ENCODE results near the gene RGS7BP. TPM values are rescaled to one million over a fixed set of nuclear protein-coding genes. Genes with fewer than 3 reads are reported as not detected.

Gene RGS7BP
- total RNA-seq, 4 donors from 2014 or later: 0.06 to 1.7 (median 0.15) TPM

- Histone ChIP-seq H3K4me3 (no peak overlapping the region), H3K36me3 (no peaks in the 10 kb centered on the region), H3K4me1 (no peaks in the 10 kb centered on the region), H3K9me3 (no peaks in the 10 kb centered on the region), H3K27me3 (no peaks in the 10 kb centered on the region), H3K27ac (no peak overlapping the region)
- WGBS, 2 donors: 60 to 80% methylated on average over 1 of the region's 2 CpGs
- TF ChIP-seq, protein P1, sequence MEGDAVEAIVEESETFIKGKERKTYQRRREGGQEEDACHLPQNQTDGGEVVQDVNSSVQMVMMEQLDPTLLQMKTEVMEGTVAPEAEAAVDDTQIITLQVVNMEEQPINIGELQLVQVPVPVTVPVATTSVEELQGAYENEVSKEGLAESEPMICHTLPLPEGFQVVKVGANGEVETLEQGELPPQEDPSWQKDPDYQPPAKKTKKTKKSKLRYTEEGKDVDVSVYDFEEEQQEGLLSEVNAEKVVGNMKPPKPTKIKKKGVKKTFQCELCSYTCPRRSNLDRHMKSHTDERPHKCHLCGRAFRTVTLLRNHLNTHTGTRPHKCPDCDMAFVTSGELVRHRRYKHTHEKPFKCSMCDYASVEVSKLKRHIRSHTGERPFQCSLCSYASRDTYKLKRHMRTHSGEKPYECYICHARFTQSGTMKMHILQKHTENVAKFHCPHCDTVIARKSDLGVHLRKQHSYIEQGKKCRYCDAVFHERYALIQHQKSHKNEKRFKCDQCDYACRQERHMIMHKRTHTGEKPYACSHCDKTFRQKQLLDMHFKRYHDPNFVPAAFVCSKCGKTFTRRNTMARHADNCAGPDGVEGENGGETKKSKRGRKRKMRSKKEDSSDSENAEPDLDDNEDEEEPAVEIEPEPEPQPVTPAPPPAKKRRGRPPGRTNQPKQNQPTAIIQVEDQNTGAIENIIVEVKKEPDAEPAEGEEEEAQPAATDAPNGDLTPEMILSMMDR (IDR thresholded peaks at IDR 0.05): no peak
- TF ChIP-seq POLR2A (IDR thresholded peaks at IDR 0.05): no peak
- no peak for DNase-seq
- intact Hi-C loops (cut with DNase I): no loop called here
Measured at GRCh38 chr5:64649512-64649911, 143.7 kb downstream of the RGS7BP start.

- Histone ChIP-seq H3K36me3 (no peaks in the 10 kb centered on the region), H3K4me3 (no peak overlapping the region), H3K9me3 (no peaks in the 10 kb centered on the region), H3K27me3 (no peaks in the 10 kb centered on the region), H3K4me1 (no peaks in the 10 kb centered on the region), H3K27ac (no peak overlapping the region)
- 82 to 86% methylated on average over 3 of the region's 3 CpGs for WGBS, 2 donors
- intact Hi-C loops (cut with DNase I): no loop called here
- DNase-seq: no peak
- TF ChIP-seq, protein P1 (IDR thresholded peaks at IDR 0.05): no peak
- TF ChIP-seq POLR2A (IDR thresholded peaks at IDR 0.05): no peak
Measured at GRCh38 chr5:64653766-64654560, 148.1 kb downstream of the RGS7BP start.

DNA sequence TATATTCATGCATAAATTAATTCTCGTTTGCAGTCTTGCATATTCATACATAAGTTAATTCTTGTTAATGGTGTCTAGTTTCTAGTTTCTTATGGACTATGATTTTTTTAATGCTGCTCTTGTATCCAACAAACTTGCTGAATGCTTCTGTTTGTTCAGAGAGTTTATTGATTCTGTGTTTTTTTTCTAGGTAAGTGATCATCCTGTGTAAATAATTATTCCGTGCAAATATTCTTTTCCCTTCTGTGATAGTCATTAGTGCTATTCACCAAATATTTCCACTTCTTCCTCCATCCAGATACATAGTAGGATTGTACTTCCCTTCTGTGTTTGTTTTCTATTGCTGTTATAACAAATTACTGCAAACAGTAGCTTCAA is 148.7 kb downstream of the RGS7BP start:
- Histone ChIP-seq H3K27ac (no peak overlapping the region), H3K4me1 (no peaks in the 10 kb centered on the region), H3K9me3 (no peaks in the 10 kb centered on the region), H3K4me3 (no peak overlapping the region), H3K36me3 (no peaks in the 10 kb centered on the region), H3K27me3 (no peaks in the 10 kb centered on the region)
- 62 to 71% methylated on average over 2 of the region's 2 CpGs for WGBS, 2 donors
- intact Hi-C loops (cut with DNase I): no loop called here
- TF ChIP-seq, protein P1 (IDR thresholded peaks at IDR 0.05): no peak
- TF ChIP-seq POLR2A (IDR thresholded peaks at IDR 0.05): no peak
- DNase-seq: no peak

- Histone ChIP-seq H3K4me1 (no peaks in the 10 kb centered on the region), H3K27ac (no peak overlapping the region), H3K4me3 (no peak overlapping the region), H3K36me3 (no peaks in the 10 kb centered on the region), H3K9me3 (no peaks in the 10 kb centered on the region), H3K27me3 (peaks cover 0 to 4% (median 0%) of the 10 kb centered on the region in 4 donors)
- no peak for DNase-seq
- TF ChIP-seq, protein P1 (IDR thresholded peaks at IDR 0.05): no peak
- TF ChIP-seq POLR2A (IDR thresholded peaks at IDR 0.05): no peak
- intact Hi-C loops (cut with DNase I): no loop called here
- WGBS, 2 donors: 24 to 73% methylated on average over 1 of the region's 1 CpG
Measured at GRCh38 chr5:64655596-64655995, 149.8 kb downstream of the RGS7BP start.

DNA sequence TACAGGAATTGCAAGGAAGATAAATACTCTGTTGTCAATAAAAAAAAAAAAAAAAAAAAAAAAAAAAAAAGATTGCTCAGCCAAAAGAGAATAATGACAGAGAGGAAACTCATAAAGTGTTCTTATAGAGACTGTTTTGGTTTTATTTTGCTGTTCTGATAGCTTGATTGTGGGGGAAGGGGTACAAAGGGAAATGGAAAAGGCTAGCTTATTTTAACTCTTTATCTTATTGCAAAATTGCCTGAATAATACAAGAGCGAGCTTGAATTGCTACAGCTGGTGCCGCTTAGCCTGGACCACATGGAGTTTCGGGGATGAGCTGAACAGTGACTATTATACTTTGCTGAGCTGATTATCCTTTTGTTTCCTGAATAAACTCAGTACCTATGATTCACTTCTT is 153.5 kb downstream of the RGS7BP start:
- no peak for DNase-seq
- no peak overlapping the region for H3K27ac ChIP-seq
- 62 to 67% methylated on average over 3 of the region's 3 CpGs for WGBS, 2 donors

More for the DNA sequence above, 153.5 kb downstream of the RGS7BP start:
- TF ChIP-seq, protein P1 (IDR thresholded peaks at IDR 0.05): no peak
- no peak for TF ChIP-seq POLR2A (IDR thresholded peaks at IDR 0.05)
- peaks cover 0 to 12% (median 0%) of the 10 kb centered on the region in 4 donors for H3K27me3 ChIP-seq
- intact Hi-C loops (cut with DNase I): no loop called here
- H3K4me3 ChIP-seq: no peak overlapping the region
- H3K4me1 ChIP-seq: no peaks in the 10 kb centered on the region
- H3K9me3 ChIP-seq: no peaks in the 10 kb centered on the region
- no peaks in the 10 kb centered on the region for H3K36me3 ChIP-seq

Small RNAs within 50 kb of the gene (small RNA-seq; reads per million reads assigned to genes)
- gene RN7SL169P (0 reads per million in 4 donors), gene RNU6-294P (0 reads per million in 4 donors)

Other genes with a start within 250 kb of the RGS7BP start
- gene SHISAL2B, start 184.5 kb downstream of the RGS7BP start, total RNA-seq: not detected